WTC11 (cell line): ENCODE results near the gene SLC38A3.

ENCODE experiments used
- NFE2L1 ChIP-seq: sonication (generic); formaldehyde crosslinking; IDR thresholded peaks from 2 replicates; pipeline ENCODE4 v1.8.1; 2023; ENCODE audit warnings: missing genetic modification reagents
- RELA ChIP-seq: sonication (generic); formaldehyde crosslinking; IDR thresholded peaks from 2 replicates; pipeline ENCODE4 v1.8.1; 2022; ENCODE audit warnings: missing genetic modification reagents, mild to moderate bottlenecking, borderline replicate concordance
- SP1 ChIP-seq: sonication (generic); formaldehyde crosslinking; conservative IDR thresholded peaks from 2 replicates; pipeline ENCODE4 v1.8.1; 2022; ENCODE audit warnings: missing genetic modification reagents
- TF ChIP-seq, protein P1 (sequence below): fragments of 200-600 bp; IDR thresholded peaks from 2 replicates; pipeline ENCODE4 v1.8.0; 2022; ENCODE audit warnings: antibody characterized with exemption
- TF ChIP-seq, protein P2 (sequence below): sonication (generic); formaldehyde crosslinking; IDR thresholded peaks from 2 replicates; pipeline ENCODE4 v1.8.1; 2022; ENCODE audit warnings: low read depth, mild to moderate bottlenecking, moderate library complexity, missing genetic modification reagents, borderline replicate concordance
- TF ChIP-seq, protein P3 (sequence below): sonication (generic); formaldehyde crosslinking; conservative IDR thresholded peaks from 2 replicates; pipeline ENCODE4 v1.8.1; 2022; ENCODE audit warnings: mild to moderate bottlenecking, missing genetic modification reagents
- TF ChIP-seq, protein P4 (sequence below): sonication (generic); formaldehyde crosslinking; IDR thresholded peaks from 2 replicates; pipeline ENCODE4 v1.8.0; 2022; ENCODE audit warnings: mild to moderate bottlenecking, missing genetic modification reagents
- TF ChIP-seq, protein P5 (sequence below): sonication (generic); formaldehyde crosslinking; IDR thresholded peaks from 2 replicates; pipeline ENCODE4 v1.8.1; 2022; ENCODE audit warnings: missing genetic modification reagents, borderline replicate concordance
- TF ChIP-seq, protein P6 (sequence below): sonication (generic); formaldehyde crosslinking; IDR thresholded peaks from 2 replicates; pipeline ENCODE4 v1.8.1; 2023; ENCODE audit warnings: mild to moderate bottlenecking, missing genetic modification reagents, moderate library complexity
- TF ChIP-seq, protein P7 (sequence below): sonication (generic); formaldehyde crosslinking; IDR thresholded peaks from 2 replicates; pipeline ENCODE4 v1.8.0; 2022; ENCODE audit warnings: mild to moderate bottlenecking, missing genetic modification reagents

DNA sequence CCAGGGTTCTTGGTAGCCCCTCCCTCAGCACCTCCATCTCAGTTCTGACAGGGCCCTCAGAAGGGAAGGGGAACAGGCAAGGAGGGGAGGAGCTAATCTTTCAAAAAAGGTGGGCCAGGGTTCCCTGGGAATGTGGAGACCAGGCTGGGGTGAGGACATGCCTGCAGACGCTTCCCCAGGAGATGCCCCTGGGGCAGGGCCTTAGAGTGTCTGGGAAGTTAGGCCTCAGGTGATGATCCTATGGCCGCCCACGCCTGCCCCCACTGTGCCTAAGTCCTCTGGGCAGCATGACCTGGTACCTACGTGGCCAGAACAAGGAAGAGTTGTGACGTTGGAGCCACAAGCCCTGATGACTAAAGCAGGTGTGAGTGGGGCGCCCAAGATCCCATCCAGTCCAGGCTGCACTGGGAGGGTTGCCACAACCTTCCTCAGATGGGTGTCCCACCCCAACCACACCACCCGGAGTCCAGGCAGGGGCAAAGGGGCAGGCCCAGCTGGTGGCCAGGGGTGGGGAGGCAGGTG is 60.0 kb downstream of the SLC38A3 start:
- TF ChIP-seq, protein P1, sequence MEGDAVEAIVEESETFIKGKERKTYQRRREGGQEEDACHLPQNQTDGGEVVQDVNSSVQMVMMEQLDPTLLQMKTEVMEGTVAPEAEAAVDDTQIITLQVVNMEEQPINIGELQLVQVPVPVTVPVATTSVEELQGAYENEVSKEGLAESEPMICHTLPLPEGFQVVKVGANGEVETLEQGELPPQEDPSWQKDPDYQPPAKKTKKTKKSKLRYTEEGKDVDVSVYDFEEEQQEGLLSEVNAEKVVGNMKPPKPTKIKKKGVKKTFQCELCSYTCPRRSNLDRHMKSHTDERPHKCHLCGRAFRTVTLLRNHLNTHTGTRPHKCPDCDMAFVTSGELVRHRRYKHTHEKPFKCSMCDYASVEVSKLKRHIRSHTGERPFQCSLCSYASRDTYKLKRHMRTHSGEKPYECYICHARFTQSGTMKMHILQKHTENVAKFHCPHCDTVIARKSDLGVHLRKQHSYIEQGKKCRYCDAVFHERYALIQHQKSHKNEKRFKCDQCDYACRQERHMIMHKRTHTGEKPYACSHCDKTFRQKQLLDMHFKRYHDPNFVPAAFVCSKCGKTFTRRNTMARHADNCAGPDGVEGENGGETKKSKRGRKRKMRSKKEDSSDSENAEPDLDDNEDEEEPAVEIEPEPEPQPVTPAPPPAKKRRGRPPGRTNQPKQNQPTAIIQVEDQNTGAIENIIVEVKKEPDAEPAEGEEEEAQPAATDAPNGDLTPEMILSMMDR: no peak
- TF ChIP-seq, protein P2, sequence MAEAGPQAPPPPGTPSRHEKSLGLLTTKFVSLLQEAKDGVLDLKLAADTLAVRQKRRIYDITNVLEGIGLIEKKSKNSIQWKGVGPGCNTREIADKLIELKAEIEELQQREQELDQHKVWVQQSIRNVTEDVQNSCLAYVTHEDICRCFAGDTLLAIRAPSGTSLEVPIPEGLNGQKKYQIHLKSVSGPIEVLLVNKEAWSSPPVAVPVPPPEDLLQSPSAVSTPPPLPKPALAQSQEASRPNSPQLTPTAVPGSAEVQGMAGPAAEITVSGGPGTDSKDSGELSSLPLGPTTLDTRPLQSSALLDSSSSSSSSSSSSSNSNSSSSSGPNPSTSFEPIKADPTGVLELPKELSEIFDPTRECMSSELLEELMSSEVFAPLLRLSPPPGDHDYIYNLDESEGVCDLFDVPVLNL (CRISPR knock-in tag): no peak
- no peak for TF ChIP-seq SP1
- no peak for TF ChIP-seq NFE2L1 (CRISPR knock-in tag)
- TF ChIP-seq, protein P3, sequence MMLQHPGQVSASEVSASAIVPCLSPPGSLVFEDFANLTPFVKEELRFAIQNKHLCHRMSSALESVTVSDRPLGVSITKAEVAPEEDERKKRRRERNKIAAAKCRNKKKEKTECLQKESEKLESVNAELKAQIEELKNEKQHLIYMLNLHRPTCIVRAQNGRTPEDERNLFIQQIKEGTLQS: no peak
- TF ChIP-seq, protein P4, sequence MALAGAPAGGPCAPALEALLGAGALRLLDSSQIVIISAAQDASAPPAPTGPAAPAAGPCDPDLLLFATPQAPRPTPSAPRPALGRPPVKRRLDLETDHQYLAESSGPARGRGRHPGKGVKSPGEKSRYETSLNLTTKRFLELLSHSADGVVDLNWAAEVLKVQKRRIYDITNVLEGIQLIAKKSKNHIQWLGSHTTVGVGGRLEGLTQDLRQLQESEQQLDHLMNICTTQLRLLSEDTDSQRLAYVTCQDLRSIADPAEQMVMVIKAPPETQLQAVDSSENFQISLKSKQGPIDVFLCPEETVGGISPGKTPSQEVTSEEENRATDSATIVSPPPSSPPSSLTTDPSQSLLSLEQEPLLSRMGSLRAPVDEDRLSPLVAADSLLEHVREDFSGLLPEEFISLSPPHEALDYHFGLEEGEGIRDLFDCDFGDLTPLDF: no peak
- TF ChIP-seq, protein P5, sequence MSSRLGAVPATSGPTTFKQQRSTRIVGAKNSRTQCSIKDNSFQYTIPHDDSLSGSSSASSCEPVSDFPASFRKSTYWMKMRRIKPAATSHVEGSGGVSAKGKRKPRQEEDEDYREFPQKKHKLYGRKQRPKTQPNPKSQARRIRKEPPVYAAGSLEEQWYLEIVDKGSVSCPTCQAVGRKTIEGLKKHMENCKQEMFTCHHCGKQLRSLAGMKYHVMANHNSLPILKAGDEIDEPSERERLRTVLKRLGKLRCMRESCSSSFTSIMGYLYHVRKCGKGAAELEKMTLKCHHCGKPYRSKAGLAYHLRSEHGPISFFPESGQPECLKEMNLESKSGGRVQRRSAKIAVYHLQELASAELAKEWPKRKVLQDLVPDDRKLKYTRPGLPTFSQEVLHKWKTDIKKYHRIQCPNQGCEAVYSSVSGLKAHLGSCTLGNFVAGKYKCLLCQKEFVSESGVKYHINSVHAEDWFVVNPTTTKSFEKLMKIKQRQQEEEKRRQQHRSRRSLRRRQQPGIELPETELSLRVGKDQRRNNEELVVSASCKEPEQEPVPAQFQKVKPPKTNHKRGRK (CRISPR knock-in tag): no peak
- TF ChIP-seq, protein P6, sequence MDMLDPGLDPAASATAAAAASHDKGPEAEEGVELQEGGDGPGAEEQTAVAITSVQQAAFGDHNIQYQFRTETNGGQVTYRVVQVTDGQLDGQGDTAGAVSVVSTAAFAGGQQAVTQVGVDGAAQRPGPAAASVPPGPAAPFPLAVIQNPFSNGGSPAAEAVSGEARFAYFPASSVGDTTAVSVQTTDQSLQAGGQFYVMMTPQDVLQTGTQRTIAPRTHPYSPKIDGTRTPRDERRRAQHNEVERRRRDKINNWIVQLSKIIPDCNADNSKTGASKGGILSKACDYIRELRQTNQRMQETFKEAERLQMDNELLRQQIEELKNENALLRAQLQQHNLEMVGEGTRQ (CRISPR knock-in tag): no peak
- TF ChIP-seq RELA: no peak
- TF ChIP-seq, protein P7, sequence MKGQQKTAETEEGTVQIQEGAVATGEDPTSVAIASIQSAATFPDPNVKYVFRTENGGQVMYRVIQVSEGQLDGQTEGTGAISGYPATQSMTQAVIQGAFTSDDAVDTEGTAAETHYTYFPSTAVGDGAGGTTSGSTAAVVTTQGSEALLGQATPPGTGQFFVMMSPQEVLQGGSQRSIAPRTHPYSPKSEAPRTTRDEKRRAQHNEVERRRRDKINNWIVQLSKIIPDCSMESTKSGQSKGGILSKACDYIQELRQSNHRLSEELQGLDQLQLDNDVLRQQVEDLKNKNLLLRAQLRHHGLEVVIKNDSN (CRISPR knock-in tag): no peak
